ENCODE measurements around the gene SHPK.

GRCh38 chr17:3565143-3565542 is 70.9 kb downstream of the SHPK start:
- TF ChIP-seq CTCF (IDR thresholded peaks at IDR 0.05; ENCODE audit: insufficient read depth, low read length, poor library complexity, severe bottlenecking) (no peak), EZH2phosphoT487 (conservative IDR thresholded peaks at IDR 0.05; ENCODE audit: low read length) (no peak)

All from SU-DHL-6 (cell line).